Naive thymus-derived CD4-positive, alpha-beta T cell (primary cell): ENCODE measurements around the gene ZBTB45. TPM values are rescaled to one million over a fixed set of nuclear protein-coding genes. Genes with fewer than 3 reads are reported as not detected.
"Not testable (repeated sequence)": the region's sequence is repeated elsewhere in the genome, so short reads cannot be mapped to it uniquely, and the experiment has no call there.

Experiments used
- ATAC-seq: fragments of 150-1000 bp; cut with Tn5 transposase; 2 replicates; pipeline ENCODE4 v1.10.0; 2021; ENCODE audit warnings: mild to moderate bottlenecking, moderate library complexity
- CTCF ChIA-PET: fragments of 350-600 bp; sonication (Branson Sonifier 250); formaldehyde crosslinking; loops from one replicate; lab custom pipeline; 2021; ENCODE audit warnings: antibody characterized with exemption; lab: Charles Lee
- POLR2A ChIA-PET: fragments of 350-600 bp; sonication (Branson Sonifier 250); formaldehyde crosslinking; loops from one replicate; lab custom pipeline; 2021; ENCODE audit warnings: antibody characterized with exemption, inconsistent platforms; lab: Charles Lee
- DNase-seq, 9 donors: peaks; one replicate each; pipeline versions ENCODE4 v3.0.0 to v3.0.0-alpha.2; 2020 to 2022; ENCODE audit warnings: mixed read lengths in 1 of 9
- H3K27ac ChIP-seq: one replicate; pipeline ENCODE4 v1.7.0; 2013; ENCODE audit warnings: mild to moderate bottlenecking, low read depth, low read length, moderate library complexity
- H3K27me3 ChIP-seq, 2 donors: one replicate each; pipeline ENCODE4 v1.7.0; 2013; ENCODE audit warnings: low read length in 2 of 2, mild to moderate bottlenecking in 2 of 2, moderate library complexity in 2 of 2; ENCODE audit not compliant: control insufficient read depth in 2 of 2, insufficient read depth in 2 of 2
- H3K36me3 ChIP-seq, 3 experiments: 1 replicate in 2 of 3; 2 replicates in 1 of 3; pipeline ENCODE4 v1.7.0; 2013; ENCODE audit warnings: low read length in 3 of 3, mild to moderate bottlenecking in 3 of 3, moderate library complexity in 1 of 3; ENCODE audit not compliant: insufficient read depth in 3 of 3, control insufficient read depth in 2 of 3
- H3K4me1 ChIP-seq, 2 donors: one replicate each; pipeline ENCODE4 v1.7.0; 2013; ENCODE audit warnings: low read length in 2 of 2, mild to moderate bottlenecking in 2 of 2, moderate library complexity in 1 of 2; ENCODE audit not compliant: control insufficient read depth in 2 of 2, insufficient read depth in 2 of 2
- H3K4me3 ChIP-seq: 2 replicates; pipeline ENCODE4 v1.7.0; 2013; ENCODE audit warnings: mild to moderate bottlenecking, low read length
- H3K9me3 ChIP-seq, 3 experiments: 1 replicate in 2 of 3; 2 replicates in 1 of 3; pipeline ENCODE4 v1.7.0; 2013; ENCODE audit warnings: low read length in 3 of 3; ENCODE audit not compliant: control insufficient read depth in 2 of 3
- H3K27ac Mint-ChIP-seq, 9 donors: one replicate each; pipeline ENCODE4 v1.8.0; 2020 to 2022; ENCODE audit warnings: mixed read lengths in 9 of 9, mild to moderate bottlenecking in 8 of 9, moderate library complexity in 5 of 9, inconsistent platforms in 2 of 9
- H3K27me3 Mint-ChIP-seq, 5 donors: one replicate each; pipeline ENCODE4 v1.8.0; 2021 to 2022; ENCODE audit warnings: mixed read lengths in 5 of 5, mild to moderate bottlenecking in 1 of 5
- H3K36me3 Mint-ChIP-seq, 5 donors: one replicate each; pipeline ENCODE4 v1.8.0; 2020 to 2022; ENCODE audit warnings: mixed read lengths in 5 of 5, mild to moderate bottlenecking in 3 of 5, inconsistent platforms in 1 of 5
- H3K4me1 Mint-ChIP-seq, 7 donors: one replicate each; pipeline ENCODE4 v1.8.0; 2020 to 2022; ENCODE audit warnings: mixed read lengths in 7 of 7, mild to moderate bottlenecking in 3 of 7, inconsistent platforms in 1 of 7
- H3K4me3 Mint-ChIP-seq, 10 donors: one replicate each; pipeline ENCODE4 v1.8.0; 2020 to 2022; ENCODE audit warnings: mild to moderate bottlenecking in 10 of 10, mixed read lengths in 10 of 10, moderate library complexity in 6 of 10, inconsistent platforms in 2 of 10
- H3K9me3 Mint-ChIP-seq, 11 donors: one replicate each; pipeline ENCODE4 v1.8.0; 2020 to 2022; ENCODE audit warnings: mixed read lengths in 11 of 11, mild to moderate bottlenecking in 4 of 11, inconsistent platforms in 1 of 11, moderate library complexity in 1 of 11
- intact Hi-C, 2 donors: fragments of 100-400 bp; cut with micrococcal nuclease; formaldehyde crosslinking; loops; one replicate each; pipeline ENCODE4 v1.15.1; 2023
- polyA plus RNA-seq, 2 donors: library from polyadenylated mRNA; unstranded; fragments of 300-500 nt; fragmentation: Illumina TruSeq; gene quantifications; one replicate each; pipeline ENCODE4 v1.2.3, GENCODE V29; 2021
- total RNA-seq, 6 experiments: library from RNA in 5 of 6; stranded (reverse) in 5 of 6; gene quantifications; 1 replicate in 5 of 6; 2 replicates in 1 of 6; pipeline ENCODE4 v1.2.3 and lab custom pipeline; 2021 to 2026

Gene ZBTB45
- total and polyA plus RNA-seq, 7 experiments from 2014 or later = 5.1 to 19.2 (median 9.9) TPM

GRCh38 chr19:58507602-58508223, 11.9 kb downstream of the ZBTB45 start:
- H3K9me3 ChIP-seq, H3K4me1 ChIP-seq, DNase-seq, H3K27ac Mint-ChIP-seq, H3K27ac ChIP-seq, H3K27me3 ChIP-seq, H3K36me3 ChIP-seq, H3K27me3 Mint-ChIP-seq, CTCF ChIA-PET, intact Hi-C loops, POLR2A ChIA-PET, H3K4me1 Mint-ChIP-seq, ATAC-seq, H3K4me3 ChIP-seq: not testable (repeated sequence)
- Mint-ChIP-seq H3K36me3 (peaks cover 0 to 14% (median 5%) of the 10 kb centered on the region in 5 donors), H3K4me3 (peak overlapping the region in 1 of 10 donors; percentile 32), H3K9me3 (peaks cover 0 to 30% (median 9%) of the 10 kb centered on the region in 11 donors)

GRCh38 chr19:58500242-58500641, 19.4 kb downstream of the ZBTB45 start:
- peaks cover 12 to 15% of the 10 kb centered on the region in 2 donors for H3K4me1 ChIP-seq
- Mint-ChIP-seq H3K4me3 (peak overlapping the region in 4 of 10 donors; percentile 5 to 90 (median 24)), H3K36me3 (peaks cover 0 to 13% (median 0%) of the 10 kb centered on the region in 5 donors), H3K27me3 (no peaks in the 10 kb centered on the region), H3K4me1 (peaks cover 8 to 28% (median 21%) of the 10 kb centered on the region in 7 donors), H3K27ac (peak overlapping the region in 5 of 9 donors; percentile 14 to 97 (median 91)), H3K9me3 (peaks cover 6 to 32% (median 13%) of the 10 kb centered on the region in 11 donors)
- POLR2A ChIA-PET = interaction anchor here (0.6 to 2.5 kb wide), 6 partner anchors 10 to 1390 kb away, joined by 3 to 11 read pairs (median 4); partner anchors contain the start of genes SLC27A5, ZBTB45 and ZNF446
- DNase-seq = no peak
- no peak overlapping the region for H3K4me3 ChIP-seq
- intact Hi-C loops = no loop called here
- no peak overlapping the region for H3K27ac ChIP-seq
- no peaks in the 10 kb centered on the region for H3K27me3 ChIP-seq
- no peak for ATAC-seq
- H3K36me3 ChIP-seq = no peaks in the 10 kb centered on the region
- CTCF ChIA-PET = interaction anchor here (0.8 to 1.8 kb wide), 2 partner anchors 14 to 81 kb away, joined by 4 to 8 read pairs; no protein-coding TSS in a partner anchor
- H3K9me3 ChIP-seq = no peaks in the 10 kb centered on the region

DNA sequence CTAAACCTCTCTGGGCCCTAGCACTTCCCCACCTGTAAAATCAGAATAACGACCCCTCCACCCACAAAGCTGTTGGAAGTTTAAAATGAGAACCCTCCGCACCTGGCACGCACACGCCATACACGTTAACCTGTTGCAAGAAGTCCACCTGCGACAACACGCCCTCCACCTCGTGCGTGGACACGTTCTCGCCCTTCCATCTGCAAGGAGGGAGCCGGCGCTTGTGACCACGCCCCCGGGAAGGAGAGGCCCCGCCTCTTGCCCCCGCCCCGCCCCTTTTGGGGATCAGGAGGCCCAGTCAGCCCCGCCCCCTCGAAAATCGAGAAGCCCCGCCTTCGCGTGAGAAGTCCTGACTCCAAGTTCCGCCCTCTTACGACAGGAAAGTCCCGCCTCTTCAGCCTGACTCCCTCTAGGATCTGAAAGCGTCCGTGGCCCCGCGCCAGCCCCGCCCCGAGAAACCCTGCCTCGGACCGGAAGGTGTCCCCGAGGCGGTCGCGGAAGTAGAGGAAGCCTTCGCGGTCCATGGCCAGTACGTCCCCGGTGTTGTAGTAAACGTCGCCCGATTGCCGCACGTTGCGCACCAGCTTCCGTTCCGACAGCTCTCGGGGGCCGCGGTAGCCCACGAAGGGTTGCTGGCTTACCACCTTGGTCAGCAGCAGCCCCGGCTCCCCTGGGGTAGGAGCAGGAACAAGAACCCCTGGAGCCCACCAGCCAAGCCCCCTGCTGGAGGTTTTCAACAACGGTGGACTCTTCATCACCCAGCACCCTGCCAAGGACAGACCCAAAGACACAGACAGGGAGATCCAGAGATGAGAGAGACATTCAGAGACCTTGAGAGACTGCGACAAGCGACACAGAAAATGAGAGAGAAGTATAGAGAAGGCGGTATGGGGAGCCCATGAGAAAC, 20.3 kb downstream of the ZBTB45 start:
- H3K36me3 ChIP-seq = no peaks in the 10 kb centered on the region
- H3K9me3 Mint-ChIP-seq = peaks cover 6 to 32% (median 13%) of the 10 kb centered on the region in 11 donors
- H3K4me3 ChIP-seq = peak overlapping the region; percentile 66
- H3K36me3 Mint-ChIP-seq = peaks cover 0 to 13% (median 0%) of the 10 kb centered on the region in 5 donors
- no peaks in the 10 kb centered on the region for H3K27me3 Mint-ChIP-seq
- no peaks in the 10 kb centered on the region for H3K27me3 ChIP-seq
- peaks cover 8 to 32% (median 21%) of the 10 kb centered on the region in 7 donors for H3K4me1 Mint-ChIP-seq
- CTCF ChIA-PET = interaction anchor here (1.2 to 1.8 kb wide), 2 partner anchors 56 to 82 kb away, joined by 3 to 8 read pairs; partner anchors contain the start of gene CHMP2A
- H3K9me3 ChIP-seq = no peaks in the 10 kb centered on the region
- intact Hi-C loops = loop anchor here (1.0 to 2.0 kb wide), 15 partner anchors 15 to 221 kb away; partner anchors contain the start of genes MZF1 (in 2 of the 2), TRIM28 (in 2 of the 2), ZBTB45 (in 2 of the 2) and ZNF132 (in 2 of the 2)
- H3K27ac Mint-ChIP-seq = peak overlapping the region; percentile 90 to 97 (median 95)
- ATAC-seq (peak; percentile 93), DNase-seq (peak; percentile 76 to 96 (median 87))
- peak overlapping the region; percentile 88 to 98 (median 94) for H3K4me3 Mint-ChIP-seq
- peaks cover 12 to 15% of the 10 kb centered on the region in 2 donors for H3K4me1 ChIP-seq
- peak overlapping the region; percentile 72 for H3K27ac ChIP-seq
- POLR2A ChIA-PET = interaction anchor here (0.6 to 2.5 kb wide), 10 partner anchors 10 to 318 kb away, joined by 3 to 11 read pairs (median 4); partner anchors contain the start of genes ZBTB45 and ZNF446

DNA sequence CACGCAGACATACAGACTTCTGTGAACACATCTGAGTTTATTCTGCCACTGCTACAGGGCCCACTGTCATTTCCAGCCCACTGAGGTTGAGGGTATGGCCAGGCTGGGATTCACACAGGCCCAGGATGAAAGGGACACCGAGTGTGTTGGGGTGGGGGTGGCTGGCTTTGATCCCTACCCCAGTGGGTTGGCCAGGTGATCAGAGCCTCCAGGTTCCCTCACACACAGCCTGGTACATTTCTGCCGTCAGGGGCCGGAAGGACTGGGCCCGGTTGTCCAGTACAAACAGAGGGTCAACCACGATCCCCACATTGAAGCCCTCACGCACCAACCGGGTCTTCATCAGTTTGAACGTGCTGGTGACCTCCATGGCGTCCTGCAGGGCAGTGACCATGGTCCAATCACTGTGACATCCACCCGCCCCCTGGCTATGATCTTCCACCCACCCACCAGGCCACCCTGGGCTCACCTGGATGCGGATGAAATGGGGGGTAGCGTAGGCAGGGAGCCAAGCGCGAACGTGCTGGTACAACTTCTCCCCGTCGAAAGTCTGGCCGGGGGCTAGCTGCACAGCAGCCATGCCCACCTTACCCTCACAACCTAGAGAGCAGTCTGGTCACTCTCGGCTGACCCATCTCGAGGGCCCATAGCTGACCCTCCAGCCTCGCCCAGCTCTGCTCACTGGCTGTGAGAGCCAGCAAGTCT, 21.1 kb downstream of the ZBTB45 start:
- no peak for DNase-seq
- H3K27ac ChIP-seq = peak overlapping the region; percentile 72
- peak overlapping the region; percentile 90 to 97 (median 95) for H3K27ac Mint-ChIP-seq

DNA sequence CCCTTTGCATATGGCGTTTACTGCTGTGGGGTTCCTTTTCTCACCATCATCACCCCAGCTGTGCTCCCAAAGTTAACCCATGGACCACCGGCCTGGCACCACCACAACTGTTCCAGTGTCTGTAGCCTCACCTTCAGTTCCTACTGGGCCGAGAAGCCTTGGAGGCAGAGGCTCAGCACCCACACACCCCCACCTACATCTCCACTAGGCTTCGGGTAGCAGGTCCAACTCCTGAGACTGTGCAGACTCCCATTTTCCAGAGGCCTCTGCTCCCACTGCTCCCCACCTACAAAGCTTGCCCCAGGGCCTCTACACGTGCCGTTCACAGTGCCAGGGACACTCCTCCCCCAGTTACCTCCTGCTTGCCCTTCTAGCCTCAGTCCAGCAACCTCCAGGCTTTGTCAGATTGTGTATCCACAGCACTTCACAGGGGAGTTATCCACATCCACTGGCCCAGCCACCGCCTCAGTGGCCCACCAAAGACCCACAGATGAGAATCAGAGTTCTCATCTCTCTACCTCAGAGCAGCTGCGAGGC, 21.9 kb downstream of the ZBTB45 start:
- peaks cover 8 to 32% (median 21%) of the 10 kb centered on the region in 7 donors for H3K4me1 Mint-ChIP-seq
- intact Hi-C loops = loop anchor here (2.0 kb wide), 3 partner anchors 31 to 89 kb away; partner anchors contain the start of genes ZNF324 (in 1 of the 2), ZNF324B (in 1 of the 2) and ZNF584 (in 1 of the 2)
- no peaks in the 10 kb centered on the region for H3K36me3 ChIP-seq
- H3K4me3 ChIP-seq = no peak overlapping the region
- H3K4me1 ChIP-seq = peaks cover 12 to 15% of the 10 kb centered on the region in 2 donors
- H3K4me3 Mint-ChIP-seq = peak overlapping the region in 9 of 10 donors; percentile 13 to 98 (median 55)
- H3K36me3 Mint-ChIP-seq = peaks cover 0 to 11% (median 0%) of the 10 kb centered on the region in 5 donors
- H3K9me3 ChIP-seq = no peaks in the 10 kb centered on the region
- peaks cover 6 to 19% (median 11%) of the 10 kb centered on the region in 11 donors for H3K9me3 Mint-ChIP-seq
- ATAC-seq = no peak
- H3K27ac ChIP-seq = no peak overlapping the region
- ChIA-PET CTCF (no interaction called here), POLR2A (no interaction called here)
- H3K27me3 Mint-ChIP-seq = no peaks in the 10 kb centered on the region
- no peak for DNase-seq
- no peaks in the 10 kb centered on the region for H3K27me3 ChIP-seq
- peak overlapping the region in 3 of 9 donors; percentile 33 to 49 (median 39) for H3K27ac Mint-ChIP-seq

More for the DNA sequence above, 21.1 kb downstream of the ZBTB45 start:
- H3K9me3 Mint-ChIP-seq = peaks cover 6 to 24% (median 12%) of the 10 kb centered on the region in 11 donors
- H3K4me1 Mint-ChIP-seq = peaks cover 8 to 32% (median 21%) of the 10 kb centered on the region in 7 donors
- Histone ChIP-seq H3K4me1 (peaks cover 12 to 15% of the 10 kb centered on the region in 2 donors), H3K4me3 (peak overlapping the region; percentile 66), H3K27me3 (no peaks in the 10 kb centered on the region), H3K9me3 (no peaks in the 10 kb centered on the region), H3K36me3 (no peaks in the 10 kb centered on the region)
- peaks cover 0 to 13% (median 0%) of the 10 kb centered on the region in 5 donors for H3K36me3 Mint-ChIP-seq
- ATAC-seq = no peak
- intact Hi-C loops = loop anchor here (1.0 to 2.0 kb wide), 15 partner anchors 16 to 220 kb away; partner anchors contain the start of genes MZF1 (in 2 of the 2), TRIM28 (in 2 of the 2), ZBTB45 (in 2 of the 2) and ZNF132 (in 2 of the 2)
- H3K27me3 Mint-ChIP-seq = no peaks in the 10 kb centered on the region
- POLR2A ChIA-PET = interaction anchor here (0.6 to 2.5 kb wide), 7 partner anchors 16 to 317 kb away, joined by 3 to 11 read pairs (median 4); partner anchors contain the start of genes ZBTB45 and ZNF446
- CTCF ChIA-PET = interaction anchor here (1.2 kb wide), 1 partner anchor 57 kb away, joined by 3 read pairs; the partner anchor contains the start of gene CHMP2A
- peak overlapping the region; percentile 88 to 98 (median 94) for H3K4me3 Mint-ChIP-seq
